Femur (tissue), 1 donor: ENCODE measurements around the gene TMA7.
"Not testable (repeated sequence)": the region's sequence is repeated elsewhere in the genome, so short reads cannot be mapped to it uniquely, and the experiment has no call there.

ENCODE experiments used
- DNase-seq: peaks from one replicate; pipeline ENCODE4 v3.0.0-alpha.2; 2017

Gene TMA7

GRCh38 chr3:48437812-48438211 lies 2.2 kb upstream of the TMA7 start:
- DNase-seq, result no peak

DNA sequence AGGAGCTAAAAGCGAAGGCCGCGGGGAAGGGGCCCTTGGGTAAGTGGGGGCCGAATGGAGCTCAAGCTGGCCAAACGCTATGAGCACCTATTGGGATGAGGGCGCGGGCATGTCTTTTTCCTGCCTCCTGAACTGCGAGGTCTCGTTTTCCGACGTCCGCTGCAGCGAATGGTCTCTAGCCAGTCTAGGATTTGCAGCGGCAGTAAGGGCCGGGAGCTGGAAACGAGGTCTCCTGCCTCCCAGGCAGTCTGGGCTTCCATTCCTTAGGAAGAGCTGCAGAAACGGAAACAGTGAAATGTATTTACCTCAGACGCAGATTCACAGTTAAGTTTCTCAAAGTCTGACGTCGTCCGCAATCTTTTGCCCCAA lies 517 bp downstream of the TMA7 start:
- DNase-seq, result no peak

GRCh38 chr3:48441940-48442339 lies 1.9 kb downstream of the TMA7 start:
- no peak for DNase-seq

GRCh38 chr3:48445277-48445882 lies 5.3 kb downstream of the TMA7 start:
- no peak for DNase-seq

- no peak for DNase-seq
Measured at GRCh38 chr3:48446043-48446424, 6.0 kb downstream of the TMA7 start.

DNA sequence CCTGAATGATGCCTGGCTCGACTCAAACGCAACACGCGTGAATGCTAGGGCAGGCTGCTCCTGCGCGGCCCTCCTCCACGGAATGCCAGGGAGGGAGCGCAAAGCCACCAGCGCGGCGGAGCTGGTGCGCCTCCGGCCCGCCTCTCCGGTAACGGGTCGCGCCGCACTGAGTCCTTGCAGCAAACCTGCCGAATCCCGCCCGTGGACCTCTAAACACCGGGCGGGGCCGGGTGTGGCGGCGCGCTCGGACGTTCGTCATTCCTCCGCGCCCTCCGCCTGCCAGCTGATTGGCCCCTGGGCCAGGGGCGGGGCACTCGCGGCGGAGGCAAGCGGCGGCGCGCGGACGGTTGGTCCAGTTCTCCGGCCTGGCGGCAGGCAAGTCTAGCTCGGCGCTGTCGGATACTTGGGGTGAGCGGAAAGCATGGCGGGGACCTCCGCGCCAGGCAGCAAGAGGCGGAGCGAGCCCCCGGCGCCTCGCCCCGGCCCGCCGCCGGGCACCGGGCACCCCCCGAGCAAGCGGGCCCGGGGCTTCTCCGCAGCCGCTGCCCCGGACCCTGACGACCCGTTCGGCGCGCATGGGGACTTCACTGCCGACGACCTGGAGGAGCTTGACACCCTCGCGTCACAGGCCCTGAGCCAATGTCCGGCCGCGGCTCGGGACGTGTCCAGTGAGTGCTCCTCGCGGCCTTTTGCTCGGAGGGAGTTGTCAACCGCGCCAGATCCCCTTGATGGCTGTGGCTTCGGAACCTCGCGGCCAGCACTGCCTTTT lies 6.6 kb downstream of the TMA7 start, which contains the start of gene ATRIP:
TSS of gene ATRIP (plus strand) at position 313 of the 769 bp plus-strand sequence. CDS start at position 422, 109 bp downstream.
- DNase-seq, result peak; percentile 92

DNA sequence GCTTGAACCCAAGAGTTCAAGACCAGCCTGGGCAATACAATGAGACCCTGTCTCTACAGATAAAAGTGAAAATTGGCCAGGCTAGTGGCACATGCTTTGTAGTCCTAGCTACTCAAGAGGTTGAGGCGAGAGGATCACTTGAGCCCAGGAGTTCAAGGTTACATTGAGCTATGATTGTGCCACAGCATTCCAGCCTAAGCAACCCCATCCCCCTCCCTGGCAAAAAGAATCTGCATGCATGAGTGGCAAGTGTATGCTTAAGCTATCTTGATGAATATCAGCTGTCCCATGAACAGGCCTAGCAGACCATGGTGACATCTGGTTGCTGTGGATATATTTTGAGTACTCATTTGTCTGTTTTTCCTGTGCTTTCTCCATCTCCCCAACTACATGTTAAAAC lies 11.2 kb downstream of the TMA7 start:
- no peak for DNase-seq

DNA sequence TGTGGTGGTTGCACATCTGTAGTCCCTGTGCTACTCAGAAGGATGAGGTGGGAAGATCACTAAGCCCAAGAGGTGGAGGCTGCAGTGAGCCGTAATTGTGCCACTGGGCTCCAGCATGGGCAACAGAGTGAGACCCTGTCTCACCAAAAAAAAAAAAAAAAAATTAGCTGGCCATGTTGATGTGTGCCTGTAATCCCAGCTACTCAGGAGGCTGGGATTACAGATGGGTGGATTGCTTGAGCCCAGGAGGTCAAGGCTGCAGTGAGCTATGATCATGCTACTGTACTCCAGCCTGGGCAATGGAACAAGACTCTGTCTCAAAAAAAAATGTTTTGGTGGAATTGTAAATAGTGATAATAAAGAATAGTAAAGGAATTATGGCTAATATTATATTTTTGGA lies 16.4 kb downstream of the TMA7 start:
- DNase-seq, result no peak

DNA sequence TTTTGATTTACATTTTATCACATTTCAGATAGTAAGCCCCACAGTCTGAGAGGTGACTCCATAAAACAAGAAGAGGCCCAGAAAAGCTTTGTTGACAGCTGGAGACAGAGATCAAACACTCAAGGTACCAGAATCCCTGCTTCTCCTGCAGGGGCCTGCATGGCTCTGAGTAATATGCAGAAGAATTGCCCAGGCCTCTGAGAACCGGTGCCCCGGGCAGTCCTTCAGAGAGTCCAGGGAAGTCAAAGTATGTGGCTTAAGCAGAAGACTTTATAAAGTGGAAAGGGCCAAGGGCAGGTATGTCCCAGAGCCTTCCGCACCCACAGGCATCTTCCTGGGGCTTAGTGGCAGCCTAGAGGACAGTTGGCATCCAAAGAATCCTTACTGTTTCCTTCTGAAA lies 19.3 kb downstream of the TMA7 start:
- no peak for DNase-seq

- DNase-seq, result no peak
Measured at GRCh38 chr3:48459773-48460516, 19.9 kb downstream of the TMA7 start.

DNA sequence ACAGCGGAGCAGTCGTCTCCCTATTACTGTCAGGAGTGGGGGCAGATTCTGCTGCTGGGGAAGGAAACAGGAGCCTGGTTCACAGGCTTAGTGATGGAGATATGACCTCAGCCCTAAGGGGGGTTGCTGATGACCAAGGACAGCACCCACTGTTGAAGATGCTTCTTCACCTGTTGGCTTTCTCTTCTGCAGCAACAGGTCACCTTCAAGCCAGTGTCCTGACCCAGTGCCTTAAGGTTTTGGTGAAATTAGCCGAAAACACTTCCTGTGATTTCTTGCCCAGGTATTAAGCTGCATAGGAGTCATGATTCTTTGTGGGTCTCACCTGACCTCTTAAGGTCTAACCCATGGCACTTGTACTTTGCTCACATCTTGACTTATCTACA lies 20.5 kb downstream of the TMA7 start:
- DNase-seq, result no peak

DNA sequence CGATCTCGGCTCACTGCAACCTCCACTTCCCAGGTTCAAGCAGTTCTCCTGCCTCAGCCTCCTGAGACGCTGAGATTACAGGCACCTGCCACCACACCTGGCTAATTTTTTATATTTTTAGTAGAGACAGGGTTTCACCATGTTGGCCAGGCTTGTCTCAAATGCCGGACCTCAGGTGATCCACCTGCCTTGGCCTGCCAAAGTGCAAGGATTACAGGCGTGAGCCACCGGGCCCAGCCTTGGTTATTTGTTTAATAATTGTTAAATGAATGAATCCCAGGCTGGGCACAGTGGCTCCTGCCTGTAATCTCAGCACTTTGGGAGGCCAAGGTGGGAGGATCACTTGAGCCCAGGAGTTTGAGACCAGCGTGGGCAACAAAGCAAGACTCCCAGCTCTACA lies 21.7 kb downstream of the TMA7 start:
- not testable (repeated sequence) for DNase-seq

DNA sequence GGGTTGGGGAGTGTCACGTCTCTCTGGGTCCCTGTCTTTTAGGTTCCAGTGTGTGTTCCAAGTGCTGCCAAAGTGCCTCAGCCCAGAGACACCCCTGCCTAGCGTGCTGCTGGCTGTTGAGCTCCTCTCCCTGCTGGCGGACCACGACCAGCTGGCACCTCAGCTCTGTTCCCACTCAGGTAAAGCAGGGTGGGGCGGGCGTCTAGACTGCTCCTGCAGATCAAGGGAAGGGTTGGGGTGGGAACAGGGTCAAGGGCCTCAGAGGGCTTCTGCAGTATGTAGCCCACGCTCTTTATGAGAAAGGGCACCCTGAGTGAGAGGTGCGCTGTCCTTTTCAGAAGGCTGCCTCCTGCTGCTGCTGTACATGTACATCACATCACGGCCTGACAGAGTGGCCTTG lies 23.6 kb downstream of the TMA7 start:
- DNase-seq, result no peak

GRCh38 chr3:48464713-48465221 lies 24.7 kb downstream of the TMA7 start:
- DNase-seq, result no peak

GRCh38 chr3:48465237-48465530 lies 25.1 kb downstream of the TMA7 start:
- no peak for DNase-seq

DNA sequence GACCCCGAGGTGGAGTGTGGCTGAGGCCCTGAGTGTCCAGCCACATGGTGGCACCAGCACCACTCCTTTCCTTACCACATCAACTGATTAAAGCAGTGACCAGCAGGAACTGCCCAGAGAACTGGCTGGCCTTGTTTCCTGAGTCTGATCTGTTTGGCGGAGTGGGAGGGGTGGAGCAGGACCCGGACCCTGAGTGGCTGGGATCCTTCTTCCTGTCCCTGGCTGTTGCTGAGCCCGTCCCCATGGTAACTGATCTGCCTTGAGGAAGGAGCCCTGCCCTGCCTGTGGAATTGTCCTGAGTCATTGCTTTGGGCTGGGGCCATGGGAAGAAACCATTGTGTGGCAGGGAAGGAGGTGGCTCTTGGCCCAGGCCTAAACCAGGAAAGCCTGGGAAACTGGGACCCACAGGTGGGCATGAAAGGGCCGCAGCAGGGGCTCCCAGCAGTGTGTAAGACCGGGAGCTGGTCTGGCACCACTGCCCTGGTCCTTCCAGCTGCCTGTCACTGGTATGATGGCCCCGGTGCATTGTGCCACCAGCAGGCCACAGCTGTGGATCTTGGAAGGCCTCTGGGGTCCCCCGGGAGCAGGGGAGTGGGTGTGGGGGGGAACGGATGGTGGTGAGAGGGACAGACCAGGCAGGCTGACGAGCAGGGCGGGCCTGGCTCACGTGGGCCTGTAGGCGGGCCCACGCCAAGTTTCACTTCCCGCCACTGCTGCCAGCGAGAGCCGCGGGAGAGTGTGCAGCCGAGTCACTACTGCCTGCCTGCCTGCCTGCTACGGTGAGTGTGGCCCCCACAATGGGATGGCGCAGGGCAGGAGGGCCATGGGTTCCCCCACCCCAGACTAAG lies 25.7 kb downstream of the TMA7 start:
- DNase-seq, result peak; percentile 98

- DNase-seq, result no peak
Measured at GRCh38 chr3:48466386-48467109, 26.5 kb downstream of the TMA7 start.

DNA sequence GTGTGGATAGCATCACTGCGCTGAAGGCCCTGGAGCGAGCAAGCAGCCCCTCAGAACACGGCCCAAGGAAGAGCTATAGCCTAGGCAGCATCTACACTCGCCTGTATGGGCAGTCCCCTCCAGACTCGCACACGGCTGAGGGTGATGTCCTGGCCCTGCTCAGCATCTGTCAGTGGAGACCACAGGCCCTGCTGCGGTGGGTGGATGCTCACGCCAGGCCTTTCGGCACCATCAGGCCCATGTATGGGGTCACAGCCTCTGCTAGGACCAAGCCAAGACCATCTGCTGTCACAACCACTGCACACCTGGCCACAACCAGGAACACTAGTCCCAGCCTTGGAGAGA lies 27.0 kb downstream of the TMA7 start:
- DNase-seq, result no peak

GRCh38 chr3:48467473-48468267 lies 27.6 kb downstream of the TMA7 start:
- DNase-seq, result no peak

DNA sequence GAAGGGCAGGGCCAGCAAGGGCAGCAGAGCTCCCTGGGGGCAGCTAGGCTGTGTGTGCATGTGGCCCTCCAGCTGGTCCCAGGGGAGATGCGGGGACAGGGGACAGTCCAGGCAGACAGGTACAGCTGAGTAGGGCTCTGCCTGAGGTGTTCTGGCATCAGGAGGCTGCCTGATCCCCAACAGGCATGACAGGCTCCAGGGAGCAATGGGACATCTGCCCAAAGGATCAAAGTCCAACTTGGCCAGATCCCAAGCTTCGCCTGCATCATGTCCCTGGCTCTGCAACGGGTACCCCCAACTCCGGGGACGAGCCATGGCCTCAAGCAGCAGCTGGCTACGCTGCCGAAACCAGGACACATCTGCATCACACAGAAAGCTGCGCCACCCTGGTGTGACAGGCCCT lies 28.3 kb downstream of the TMA7 start:
- DNase-seq, result no peak

GRCh38 chr3:48469046-48469915 lies 29.2 kb downstream of the TMA7 start:
- no peak for DNase-seq
